ENCODE data around the gene CUL9. TPM values are rescaled to one million over a fixed set of nuclear protein-coding genes. Genes with fewer than 3 reads are reported as not detected.

CUL9 gene
- total RNA-seq, 1 experiment from 2014 or later, result 30.4 TPM

DNA sequence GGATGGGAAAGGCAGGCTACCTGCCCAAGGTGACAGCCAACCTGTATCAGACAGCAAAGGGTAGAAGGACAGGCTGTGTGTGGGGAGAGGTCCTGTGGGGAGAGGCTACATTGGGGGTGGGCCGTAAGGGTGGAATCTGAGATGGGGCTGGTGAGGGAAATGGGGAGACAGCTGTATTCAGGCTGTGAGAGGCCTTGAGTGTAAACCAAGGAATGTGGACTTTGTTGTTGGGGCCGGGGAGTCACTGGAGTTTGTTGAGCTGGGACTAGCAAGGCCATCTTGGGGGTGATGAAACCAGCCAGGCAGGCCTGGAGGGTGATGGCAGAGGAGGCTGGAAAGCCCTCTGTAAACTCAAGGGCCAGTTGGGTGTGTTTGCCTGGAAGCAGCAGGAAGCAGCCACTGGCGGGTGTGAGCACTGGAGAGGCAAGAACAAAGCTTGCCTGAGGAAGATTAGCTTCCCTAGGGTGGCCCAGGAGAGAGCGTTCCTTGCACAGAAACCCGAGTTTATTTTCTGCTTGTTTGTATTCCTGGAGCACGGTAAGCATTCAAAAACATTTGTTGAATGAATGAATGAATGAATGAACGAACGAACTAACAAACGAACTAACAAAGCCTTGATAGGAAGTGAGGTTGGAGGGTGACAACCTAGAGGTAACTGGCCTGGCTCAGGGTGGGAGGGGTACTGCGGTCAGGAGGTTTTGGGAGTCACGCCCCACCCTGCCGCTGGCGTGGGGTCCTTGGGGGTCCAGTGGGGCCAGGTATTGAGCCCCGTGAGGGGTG lies 80.2 kb downstream of the CUL9 start:
- no TSS peak for BruUV-seq (replicated peaks)
- ATAC-seq (no peak), DNase-seq (no peak)
- Histone ChIP-seq H3K4me1 (ENCODE audit: insufficient read depth, low read length) (no peaks in the 10 kb centered on the region), H3K27me3 (ENCODE audit: low read length) (no peaks in the 10 kb centered on the region), H3K79me2 (ENCODE audit: low read length) (no peaks in the 10 kb centered on the region), H3K36me3 (ENCODE audit: low read depth, low read length) (no peaks in the 10 kb centered on the region; the same call in 1 of the 2 replicates), H4K20me1 (ENCODE audit: low read length) (no peaks in the 10 kb centered on the region), H2AFZ (ENCODE audit: low read length) (no peak overlapping the region), H3K9me2 (replicated peaks; ENCODE audit: low read length) (no peaks in the 10 kb centered on the region), H3K9me3 (ENCODE audit: low read length) (no peaks in the 10 kb centered on the region), H3K27ac (ENCODE audit: low read length) (no peak overlapping the region), H3K9ac (ENCODE audit: low read length) (no peak overlapping the region), H3K4me2 (ENCODE audit: low read length) (no peak overlapping the region), H3K4me3 (ENCODE audit: low read length) (no peak overlapping the region), H3F3A (ENCODE audit: low read length, unreplicated experiment) (no peaks in the 10 kb centered on the region)
- CTCF ChIA-PET, result no interaction called here
- POLR2A ChIA-PET (ENCODE audit: unreplicated experiment), result no interaction called here
- TF ChIP-seq, protein P1, sequence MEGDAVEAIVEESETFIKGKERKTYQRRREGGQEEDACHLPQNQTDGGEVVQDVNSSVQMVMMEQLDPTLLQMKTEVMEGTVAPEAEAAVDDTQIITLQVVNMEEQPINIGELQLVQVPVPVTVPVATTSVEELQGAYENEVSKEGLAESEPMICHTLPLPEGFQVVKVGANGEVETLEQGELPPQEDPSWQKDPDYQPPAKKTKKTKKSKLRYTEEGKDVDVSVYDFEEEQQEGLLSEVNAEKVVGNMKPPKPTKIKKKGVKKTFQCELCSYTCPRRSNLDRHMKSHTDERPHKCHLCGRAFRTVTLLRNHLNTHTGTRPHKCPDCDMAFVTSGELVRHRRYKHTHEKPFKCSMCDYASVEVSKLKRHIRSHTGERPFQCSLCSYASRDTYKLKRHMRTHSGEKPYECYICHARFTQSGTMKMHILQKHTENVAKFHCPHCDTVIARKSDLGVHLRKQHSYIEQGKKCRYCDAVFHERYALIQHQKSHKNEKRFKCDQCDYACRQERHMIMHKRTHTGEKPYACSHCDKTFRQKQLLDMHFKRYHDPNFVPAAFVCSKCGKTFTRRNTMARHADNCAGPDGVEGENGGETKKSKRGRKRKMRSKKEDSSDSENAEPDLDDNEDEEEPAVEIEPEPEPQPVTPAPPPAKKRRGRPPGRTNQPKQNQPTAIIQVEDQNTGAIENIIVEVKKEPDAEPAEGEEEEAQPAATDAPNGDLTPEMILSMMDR (conservative IDR thresholded peaks at IDR 0.05; ENCODE audit: low read depth, low read length), result no peak
- TF ChIP-seq EZH2phosphoT487 (IDR thresholded peaks at IDR 0.05; ENCODE audit: borderline replicate concordance, low read length) (no peak), EZH2 (IDR thresholded peaks at IDR 0.05; ENCODE audit: low read length, unreplicated experiment) (no peak)
- intact Hi-C loops (cut with micrococcal nuclease), result loop anchor here (5.0 kb wide), 1 partner anchor 245 kb away; no protein-coding TSS in a partner anchor

GRCh38 chr6:43262780-43263313 lies 80.9 kb downstream of the CUL9 start:
- no peak overlapping the region for H3K9ac ChIP-seq (ENCODE audit: low read length)
- no peaks in the 10 kb centered on the region for H4K20me1 ChIP-seq (ENCODE audit: low read length)
- no peak overlapping the region for H3K4me3 ChIP-seq (ENCODE audit: low read length)
- no peaks in the 10 kb centered on the region for H3F3A ChIP-seq (ENCODE audit: low read length, unreplicated experiment)
- H3K9me3 ChIP-seq (ENCODE audit: low read length), result no peaks in the 10 kb centered on the region
- no peaks in the 10 kb centered on the region for H3K79me2 ChIP-seq (ENCODE audit: low read length)
- no peak overlapping the region for H3K27ac ChIP-seq (ENCODE audit: low read length)
- TF ChIP-seq EZH2 (IDR thresholded peaks at IDR 0.05; ENCODE audit: low read length, unreplicated experiment) (no peak), EZH2phosphoT487 (IDR thresholded peaks at IDR 0.05; ENCODE audit: borderline replicate concordance, low read length) (no peak)
- TF ChIP-seq, protein P1 (conservative IDR thresholded peaks at IDR 0.05; ENCODE audit: low read depth, low read length), result no peak
- no peak for ATAC-seq
- BruUV-seq (replicated peaks), result no TSS peak
- H3K9me2 ChIP-seq (replicated peaks; ENCODE audit: low read length), result no peaks in the 10 kb centered on the region
- intact Hi-C loops (cut with micrococcal nuclease), result loop anchor here (1.0 to 5.0 kb wide), 3 partner anchors 71 to 244 kb away; no protein-coding TSS in a partner anchor
- CTCF ChIA-PET, result interaction anchor here (1.0 kb wide), 1 partner anchor 135 kb away, joined by 3 read pairs; no protein-coding TSS in a partner anchor
- H3K4me2 ChIP-seq (ENCODE audit: low read length), result no peak overlapping the region
- H3K4me1 ChIP-seq (ENCODE audit: insufficient read depth, low read length), result no peaks in the 10 kb centered on the region
- POLR2A ChIA-PET (ENCODE audit: unreplicated experiment), result no interaction called here
- DNase-seq, result no peak
- no peaks in the 10 kb centered on the region; the same call in 1 of the 2 replicates for H3K36me3 ChIP-seq (ENCODE audit: low read depth, low read length)
- no peaks in the 10 kb centered on the region for H3K27me3 ChIP-seq (ENCODE audit: low read length)
- no peak overlapping the region for H2AFZ ChIP-seq (ENCODE audit: low read length)
